ENCODE measurements around the gene EML3. TPM values are rescaled to one million over a fixed set of nuclear protein-coding genes. Genes with fewer than 3 reads are reported as not detected.
"Not testable (repeated sequence)": the region's sequence is repeated elsewhere in the genome, so short reads cannot be mapped to it uniquely, and the experiment has no call there.

EML3 gene
- total and polyA plus RNA-seq, 4 donors = 15.7 to 182 (median 114) TPM

GRCh38 chr11:62573006-62573591 is 39.5 kb downstream of the EML3 start:
- intact Hi-C loops (cut with DNase I) = no loop called here
- Histone ChIP-seq H3K9me3 (ENCODE audit: control insufficient read depth, low read length) (no peaks in the 10 kb centered on the region), H3K27me3 (ENCODE audit: control insufficient read depth in 1 of 2, insufficient read depth in 2 of 2, low read length in 1 of 2) (no peaks in the 10 kb centered on the region), H3K27ac (ENCODE audit: low read depth in 1 of 2, low read length in 2 of 2) (peak overlapping the region in 1 of 2 donors; percentile 79), H3K4me3 (ENCODE audit: low read length in 2 of 2) (peak overlapping the region; percentile 82 to 92), H3K36me3 (ENCODE audit: control insufficient read depth in 1 of 2, insufficient read depth in 2 of 2, low read length in 1 of 2) (peaks cover 0 to 5% of the 10 kb centered on the region in 2 donors), H3K4me1 (ENCODE audit: control insufficient read depth in 1 of 2, insufficient read depth in 2 of 2, low read length in 2 of 2) (no peaks in the 10 kb centered on the region)
- DNase-seq (no peak), ATAC-seq (ENCODE audit: low FRiP score) (no peak)
- WGBS, 2 donors = 0 to 1% methylated on average over 33 of the region's 33 CpGs

- DNase-seq (no peak), ATAC-seq (ENCODE audit: low FRiP score) (no peak)
- no peaks in the 10 kb centered on the region for H3K27me3 ChIP-seq (ENCODE audit: control insufficient read depth in 1 of 2, insufficient read depth in 2 of 2, low read length in 1 of 2)
- H3K4me1 ChIP-seq (ENCODE audit: control insufficient read depth in 1 of 2, insufficient read depth in 2 of 2, low read length in 2 of 2) = no peaks in the 10 kb centered on the region
- peak overlapping the region in 1 of 2 donors; percentile 82 for H3K4me3 ChIP-seq (ENCODE audit: low read length in 2 of 2)
- WGBS, 2 donors = 72% methylated on average over 12 of the region's 12 CpGs
- intact Hi-C loops (cut with DNase I) = no loop called here
- no peak overlapping the region for H3K27ac ChIP-seq (ENCODE audit: low read depth in 1 of 2, low read length in 2 of 2)
- peaks cover under 1 to 5% of the 10 kb centered on the region in 2 donors for H3K36me3 ChIP-seq (ENCODE audit: control insufficient read depth in 1 of 2, insufficient read depth in 2 of 2, low read length in 1 of 2)
- H3K9me3 ChIP-seq (ENCODE audit: control insufficient read depth, low read length) = no peaks in the 10 kb centered on the region
Observed at GRCh38 chr11:62572431-62572830, 40.1 kb downstream of the EML3 start.

GRCh38 chr11:62571493-62571892 is 41.1 kb downstream of the EML3 start:
- H3K4me3 ChIP-seq (ENCODE audit: low read length in 2 of 2); ATAC-seq (ENCODE audit: low FRiP score); H3K36me3 ChIP-seq (ENCODE audit: control insufficient read depth in 1 of 2, insufficient read depth in 2 of 2, low read length in 1 of 2); H3K27ac ChIP-seq (ENCODE audit: low read depth in 1 of 2, low read length in 2 of 2); H3K4me1 ChIP-seq (ENCODE audit: control insufficient read depth in 1 of 2, insufficient read depth in 2 of 2, low read length in 2 of 2); H3K9me3 ChIP-seq (ENCODE audit: control insufficient read depth, low read length); intact Hi-C loops (cut with DNase I); DNase-seq; H3K27me3 ChIP-seq (ENCODE audit: control insufficient read depth in 1 of 2, insufficient read depth in 2 of 2, low read length in 1 of 2): not testable (repeated sequence)
- 87 to 89% methylated on average over 5 of the region's 5 CpGs for WGBS, 2 donors

- H3K27me3 ChIP-seq (ENCODE audit: control insufficient read depth in 1 of 2, insufficient read depth in 2 of 2, low read length in 1 of 2); H3K9me3 ChIP-seq (ENCODE audit: control insufficient read depth, low read length); H3K4me1 ChIP-seq (ENCODE audit: control insufficient read depth in 1 of 2, insufficient read depth in 2 of 2, low read length in 2 of 2); H3K36me3 ChIP-seq (ENCODE audit: control insufficient read depth in 1 of 2, insufficient read depth in 2 of 2, low read length in 1 of 2); ATAC-seq (ENCODE audit: low FRiP score); H3K27ac ChIP-seq (ENCODE audit: low read depth in 1 of 2, low read length in 2 of 2); DNase-seq; H3K4me3 ChIP-seq (ENCODE audit: low read length in 2 of 2); intact Hi-C loops (cut with DNase I): not testable (repeated sequence)
- 91 to 92% methylated on average over 5 of the region's 5 CpGs for WGBS, 2 donors
Observed at GRCh38 chr11:62570903-62571302, 41.7 kb downstream of the EML3 start.

GRCh38 chr11:62569611-62570010 is 43.0 kb downstream of the EML3 start:
- WGBS, 2 donors = 61 to 69% methylated on average over 1 of the region's 1 CpG
- intact Hi-C loops (cut with DNase I) = no loop called here
- H3K27me3 ChIP-seq (ENCODE audit: control insufficient read depth in 1 of 2, insufficient read depth in 2 of 2, low read length in 1 of 2) = no peaks in the 10 kb centered on the region
- DNase-seq (no peak), ATAC-seq (ENCODE audit: low FRiP score) (no peak)
- H3K9me3 ChIP-seq (ENCODE audit: control insufficient read depth, low read length) = no peaks in the 10 kb centered on the region
- no peak overlapping the region for H3K4me3 ChIP-seq (ENCODE audit: low read length in 2 of 2)
- H3K27ac ChIP-seq (ENCODE audit: low read depth in 1 of 2, low read length in 2 of 2) = no peak overlapping the region
- peaks cover 8% of the 10 kb centered on the region in 2 donors for H3K36me3 ChIP-seq (ENCODE audit: control insufficient read depth in 1 of 2, insufficient read depth in 2 of 2, low read length in 1 of 2)
- H3K4me1 ChIP-seq (ENCODE audit: control insufficient read depth in 1 of 2, insufficient read depth in 2 of 2, low read length in 2 of 2) = no peaks in the 10 kb centered on the region

GRCh38 chr11:62567018-62567633 is 45.4 kb downstream of the EML3 start:
- Histone ChIP-seq H3K27me3 (ENCODE audit: control insufficient read depth in 1 of 2, insufficient read depth in 2 of 2, low read length in 1 of 2) (no peaks in the 10 kb centered on the region), H3K27ac (ENCODE audit: low read depth in 1 of 2, low read length in 2 of 2) (no peak overlapping the region), H3K9me3 (ENCODE audit: control insufficient read depth, low read length) (no peaks in the 10 kb centered on the region), H3K4me1 (ENCODE audit: control insufficient read depth in 1 of 2, insufficient read depth in 2 of 2, low read length in 2 of 2) (no peaks in the 10 kb centered on the region), H3K4me3 (ENCODE audit: low read length in 2 of 2) (no peak overlapping the region), H3K36me3 (ENCODE audit: control insufficient read depth in 1 of 2, insufficient read depth in 2 of 2, low read length in 1 of 2) (peaks cover 8% of the 10 kb centered on the region in 2 donors)
- ATAC-seq (ENCODE audit: low FRiP score) = no peak
- no peak for DNase-seq
- intact Hi-C loops (cut with DNase I) = no loop called here
- WGBS, 2 donors = 75 to 84% methylated on average over 8 of the region's 8 CpGs

- no peak overlapping the region for H3K4me3 ChIP-seq (ENCODE audit: low read length in 2 of 2)
- H3K4me1 ChIP-seq (ENCODE audit: control insufficient read depth in 1 of 2, insufficient read depth in 2 of 2, low read length in 2 of 2) = no peaks in the 10 kb centered on the region
- 89 to 91% methylated on average over 8 of the region's 8 CpGs for WGBS, 2 donors
- intact Hi-C loops (cut with DNase I) = no loop called here
- ATAC-seq (ENCODE audit: low FRiP score) = no peak
- no peaks in the 10 kb centered on the region for H3K9me3 ChIP-seq (ENCODE audit: control insufficient read depth, low read length)
- no peak for DNase-seq
- H3K27me3 ChIP-seq (ENCODE audit: control insufficient read depth in 1 of 2, insufficient read depth in 2 of 2, low read length in 1 of 2) = no peaks in the 10 kb centered on the region
- H3K36me3 ChIP-seq (ENCODE audit: control insufficient read depth in 1 of 2, insufficient read depth in 2 of 2, low read length in 1 of 2) = peaks cover 6 to 8% of the 10 kb centered on the region in 2 donors
- H3K27ac ChIP-seq (ENCODE audit: low read depth in 1 of 2, low read length in 2 of 2) = no peak overlapping the region
Observed at GRCh38 chr11:62566247-62566646, 46.3 kb downstream of the EML3 start.

- H3K4me1 ChIP-seq (ENCODE audit: control insufficient read depth in 1 of 2, insufficient read depth in 2 of 2, low read length in 2 of 2) = peaks cover 0 to 2% of the 10 kb centered on the region in 2 donors
- DNase-seq = no peak
- H3K27ac ChIP-seq (ENCODE audit: low read depth in 1 of 2, low read length in 2 of 2) = no peak overlapping the region
- intact Hi-C loops (cut with DNase I) = no loop called here
- peaks cover 3 to 8% of the 10 kb centered on the region in 2 donors for H3K36me3 ChIP-seq (ENCODE audit: control insufficient read depth in 1 of 2, insufficient read depth in 2 of 2, low read length in 1 of 2)
- H3K9me3 ChIP-seq (ENCODE audit: control insufficient read depth, low read length) = no peaks in the 10 kb centered on the region
- ATAC-seq (ENCODE audit: low FRiP score) = no peak
- H3K4me3 ChIP-seq (ENCODE audit: low read length in 2 of 2) = no peak overlapping the region
- no peaks in the 10 kb centered on the region for H3K27me3 ChIP-seq (ENCODE audit: control insufficient read depth in 1 of 2, insufficient read depth in 2 of 2, low read length in 1 of 2)
- 64 to 65% methylated on average over 5 of the region's 5 CpGs for WGBS, 2 donors
Observed at GRCh38 chr11:62565100-62565802, 47.3 kb downstream of the EML3 start.

Data from aorta (tissue), 5 donors.